ACHN (cell line): Measurements from ENCODE around the gene CTSA.

Experiments used
- DNase-seq: peaks from one replicate; pipeline ENCODE4 v3.0.0-alpha.2; 2015
- in situ Hi-C: cut with HindIII; loops from 2 replicates; pipeline ENCODE4 v1.10.0; 2017; ENCODE audit warnings: low sequenced_read_pairs, low pct_ligation_motif_present, low pct_unique_long_range_greater_than_20kb

The CTSA gene

GRCh38 chr20:45947110-45947866 is 56.2 kb downstream of the CTSA start:
- in situ Hi-C loops, result no loop called here
- DNase-seq, result no peak

GRCh38 chr20:45948261-45948733 is 57.2 kb downstream of the CTSA start:
- in situ Hi-C loops, result no loop called here
- no peak for DNase-seq
